ENCODE results near the gene TMEM150B.

TMEM150B gene

GRCh38 chr19:55354698-55355212 is 29.6 kb upstream of the TMEM150B start, which contains the start of gene COX6B2:
TSS of gene COX6B2 (minus strand) at chr19:55354719. CDS start at chr19:55354521, 198 bp downstream.
- DNase-seq (ENCODE audit: low spot score): no peak

GRCh38 chr19:55353803-55354697 is 28.9 kb upstream of the TMEM150B start:
- DNase-seq (ENCODE audit: low spot score): peak; percentile 91

GRCh38 chr19:55353356-55353802 is 28.2 kb upstream of the TMEM150B start:
- DNase-seq (ENCODE audit: low spot score): no peak

GRCh38 chr19:55352549-55353145 is 27.5 kb upstream of the TMEM150B start:
- DNase-seq (ENCODE audit: low spot score): no peak

- no peak for DNase-seq (ENCODE audit: low spot score)
Observed at GRCh38 chr19:55352040-55352439, 26.9 kb upstream of the TMEM150B start.

- DNase-seq (ENCODE audit: low spot score): no peak
Observed at GRCh38 chr19:55350620-55351315, 25.6 kb upstream of the TMEM150B start.

GRCh38 chr19:55348317-55349034 is 23.3 kb upstream of the TMEM150B start:
- DNase-seq (ENCODE audit: low spot score): no peak

- DNase-seq (ENCODE audit: low spot score): no peak
Observed at GRCh38 chr19:55347442-55348009, 22.4 kb upstream of the TMEM150B start.

- DNase-seq (ENCODE audit: low spot score): no peak
Observed at GRCh38 chr19:55346725-55347441, 21.7 kb upstream of the TMEM150B start.

- no peak for DNase-seq (ENCODE audit: low spot score)
Observed at GRCh38 chr19:55345818-55346724, 20.9 kb upstream of the TMEM150B start.

- DNase-seq (ENCODE audit: low spot score): no peak
Observed at GRCh38 chr19:55345101-55345817, 20.1 kb upstream of the TMEM150B start.

GRCh38 chr19:55344444-55344843 is 19.3 kb upstream of the TMEM150B start:
- DNase-seq (ENCODE audit: low spot score): no peak

GRCh38 chr19:55341595-55342531 is 16.7 kb upstream of the TMEM150B start:
- DNase-seq (ENCODE audit: low spot score): no peak

- DNase-seq (ENCODE audit: low spot score): peak; percentile 93
Observed at GRCh38 chr19:55341171-55341588, 16.0 kb upstream of the TMEM150B start.

- DNase-seq (ENCODE audit: low spot score): no peak
Observed at GRCh38 chr19:55340784-55341147, 15.6 kb upstream of the TMEM150B start.

GRCh38 chr19:55339889-55340783 is 15.0 kb upstream of the TMEM150B start:
- DNase-seq (ENCODE audit: low spot score): no peak

Measured in GM03348 (cell line).